AG08395 (cell line): ENCODE results near the gene AKT2.
"Not testable (repeated sequence)": the region's sequence is repeated elsewhere in the genome, so short reads cannot be mapped to it uniquely, and the experiment has no call there.

Experiments used
- DNase-seq: peaks from one replicate; pipeline ENCODE4 v3.0.0; 2012; ENCODE audit warnings: mixed read lengths, low spot score

AKT2 gene

GRCh38 chr19:40284501-40285352, at the start of gene AKT2:
Gene AKT2, minus strand, starts transcription at chr19:40285345. Its CDS starts 20,078 bp downstream, at chr19:40265267.
- no peak for DNase-seq

- not testable (repeated sequence) for DNase-seq
These were observed 47.9 kb upstream of the AKT2 start for GRCh38 chr19:40333083-40333482.

GRCh38 chr19:40332669-40333068, 47.5 kb upstream of the AKT2 start:
- DNase-seq = no peak

- DNase-seq = no peak
These were observed 45.9 kb upstream of the AKT2 start for GRCh38 chr19:40331052-40331451.

GRCh38 chr19:40326201-40326600, 41.1 kb upstream of the AKT2 start:
- no peak for DNase-seq

- no peak for DNase-seq
These were observed 38.6 kb upstream of the AKT2 start for GRCh38 chr19:40323705-40324104.

- DNase-seq = no peak
These were observed 37.9 kb upstream of the AKT2 start for GRCh38 chr19:40322951-40323615.

- no peak for DNase-seq
These were observed 37.1 kb upstream of the AKT2 start for GRCh38 chr19:40322271-40322610.

GRCh38 chr19:40321566-40322270, 36.6 kb upstream of the AKT2 start:
- DNase-seq = no peak

GRCh38 chr19:40321076-40321475, 35.9 kb upstream of the AKT2 start:
- no peak for DNase-seq

GRCh38 chr19:40320558-40320935, 35.4 kb upstream of the AKT2 start:
- DNase-seq = no peak

- DNase-seq = no peak
These were observed 32.2 kb upstream of the AKT2 start for GRCh38 chr19:40317338-40317737.

- DNase-seq = no peak
These were observed 30.8 kb upstream of the AKT2 start for GRCh38 chr19:40315812-40316470.

GRCh38 chr19:40314656-40315055, 29.5 kb upstream of the AKT2 start:
- DNase-seq = no peak

GRCh38 chr19:40313229-40313983, 28.3 kb upstream of the AKT2 start:
- DNase-seq = no peak

GRCh38 chr19:40312533-40312932, 27.4 kb upstream of the AKT2 start:
- no peak for DNase-seq

GRCh38 chr19:40309666-40310065, 24.5 kb upstream of the AKT2 start:
- no peak for DNase-seq

GRCh38 chr19:40305403-40305802, 20.3 kb upstream of the AKT2 start:
- DNase-seq = peak; percentile 94

- DNase-seq = no peak
These were observed 19.2 kb upstream of the AKT2 start for GRCh38 chr19:40304306-40304705.

GRCh38 chr19:40303765-40304164, 18.6 kb upstream of the AKT2 start:
- no peak for DNase-seq

GRCh38 chr19:40302224-40303011, 17.3 kb upstream of the AKT2 start:
- no peak for DNase-seq
